ENCODE measurements around the gene BCAN. TPM values are rescaled to one million over a fixed set of nuclear protein-coding genes. Genes with fewer than 3 reads are reported as not detected.

BCAN gene
- total RNA-seq, 2 experiments from 2014 or later, result not detected

DNA sequence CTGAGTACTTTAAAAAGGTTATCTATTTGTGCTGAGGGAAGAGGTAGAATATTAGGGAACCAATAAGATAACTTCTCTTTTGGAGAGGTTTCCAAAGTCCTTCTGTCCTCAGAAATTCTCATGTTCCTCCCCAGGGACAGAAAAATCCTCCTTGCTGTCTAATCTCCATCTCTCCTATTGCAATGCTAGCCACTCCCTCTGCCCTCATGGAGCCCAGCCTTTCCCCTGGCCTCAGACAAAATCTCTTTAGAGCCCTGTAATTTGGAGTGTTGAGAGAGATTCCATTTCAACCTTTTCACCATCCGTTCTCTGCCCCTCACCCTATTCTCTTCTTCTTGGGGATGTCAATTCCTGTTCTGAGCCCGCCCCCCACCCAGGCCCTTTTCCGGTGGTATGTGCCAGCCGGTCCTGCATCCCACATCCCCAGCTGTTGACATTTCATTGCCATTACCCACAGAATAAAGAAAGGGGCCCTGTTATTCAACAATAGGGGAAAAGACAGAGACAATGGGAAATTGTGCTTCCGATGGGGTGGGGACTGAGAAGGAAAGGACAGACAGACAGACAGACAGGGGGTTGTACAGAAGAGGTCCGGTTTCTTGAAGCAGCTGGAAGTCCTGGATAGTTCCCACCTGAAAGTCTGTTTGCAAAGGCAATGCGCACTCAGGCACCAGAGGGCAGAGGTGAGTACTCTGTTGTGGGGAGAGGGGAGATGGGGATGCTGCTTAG is 22.9 kb upstream of the BCAN start, which contains the start of gene HAPLN2:
HAPLN2 (plus strand) TSS at position 563 of the 729 bp plus-strand sequence. CDS start 4,076 bp downstream, outside the sequence.
- Histone ChIP-seq H3K4me1 (ENCODE audit: insufficient read depth, low read length) (peaks cover 5% of the 10 kb centered on the region), H3K4me3 (ENCODE audit: low read length) (no peak within 1 kb of the TSS), H3K36me3 (ENCODE audit: insufficient read depth, low read length) (no peaks in the 10 kb centered on the region), H3K9me3 (ENCODE audit: control insufficient read depth in 1 of 2, insufficient read depth in 1 of 2, low read length in 2 of 2) (no peaks in the 10 kb centered on the region), H3K27me3 (ENCODE audit: control insufficient read depth in 1 of 2, insufficient read depth in 2 of 2, low read length in 2 of 2) (peaks cover 36% of the 10 kb centered on the region in 2 experiments), H3K27ac (ENCODE audit: low read depth in 1 of 2, low read length in 2 of 2) (no peak within 1 kb of the TSS)
- no peaks in the 10 kb centered on the region for H3K4me1 Mint-ChIP-seq (ENCODE audit: low read depth)
- TF ChIP-seq, protein P1, sequence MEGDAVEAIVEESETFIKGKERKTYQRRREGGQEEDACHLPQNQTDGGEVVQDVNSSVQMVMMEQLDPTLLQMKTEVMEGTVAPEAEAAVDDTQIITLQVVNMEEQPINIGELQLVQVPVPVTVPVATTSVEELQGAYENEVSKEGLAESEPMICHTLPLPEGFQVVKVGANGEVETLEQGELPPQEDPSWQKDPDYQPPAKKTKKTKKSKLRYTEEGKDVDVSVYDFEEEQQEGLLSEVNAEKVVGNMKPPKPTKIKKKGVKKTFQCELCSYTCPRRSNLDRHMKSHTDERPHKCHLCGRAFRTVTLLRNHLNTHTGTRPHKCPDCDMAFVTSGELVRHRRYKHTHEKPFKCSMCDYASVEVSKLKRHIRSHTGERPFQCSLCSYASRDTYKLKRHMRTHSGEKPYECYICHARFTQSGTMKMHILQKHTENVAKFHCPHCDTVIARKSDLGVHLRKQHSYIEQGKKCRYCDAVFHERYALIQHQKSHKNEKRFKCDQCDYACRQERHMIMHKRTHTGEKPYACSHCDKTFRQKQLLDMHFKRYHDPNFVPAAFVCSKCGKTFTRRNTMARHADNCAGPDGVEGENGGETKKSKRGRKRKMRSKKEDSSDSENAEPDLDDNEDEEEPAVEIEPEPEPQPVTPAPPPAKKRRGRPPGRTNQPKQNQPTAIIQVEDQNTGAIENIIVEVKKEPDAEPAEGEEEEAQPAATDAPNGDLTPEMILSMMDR (IDR thresholded peaks at IDR 0.05), result peak; percentile 34
- no peak within 1 kb of the TSS for H3K27ac Mint-ChIP-seq
- ATAC-seq (ENCODE audit: poor library complexity) (peak; percentile 48), DNase-seq (peak in 5 of 14 experiments; percentile 11 to 49 (median 39))
- H3K4me3 Mint-ChIP-seq, result no peak within 1 kb of the TSS
- ChIA-PET POLR2A (no interaction called here), CTCF (interaction anchor here (1.1 to 2.3 kb wide), 4 partner anchors 10 to 233 kb away, joined by 3 to 13 read pairs (median 5); no protein-coding TSS in a partner anchor)
- H3K27me3 Mint-ChIP-seq, result peaks cover 74% of the 10 kb centered on the region
- H3K36me3 Mint-ChIP-seq (ENCODE audit: low read depth), result no peaks in the 10 kb centered on the region
- intact Hi-C loops (cut with DNase I, micrococcal nuclease), result no loop called here
- no peaks in the 10 kb centered on the region for H3K9me3 Mint-ChIP-seq

DNA sequence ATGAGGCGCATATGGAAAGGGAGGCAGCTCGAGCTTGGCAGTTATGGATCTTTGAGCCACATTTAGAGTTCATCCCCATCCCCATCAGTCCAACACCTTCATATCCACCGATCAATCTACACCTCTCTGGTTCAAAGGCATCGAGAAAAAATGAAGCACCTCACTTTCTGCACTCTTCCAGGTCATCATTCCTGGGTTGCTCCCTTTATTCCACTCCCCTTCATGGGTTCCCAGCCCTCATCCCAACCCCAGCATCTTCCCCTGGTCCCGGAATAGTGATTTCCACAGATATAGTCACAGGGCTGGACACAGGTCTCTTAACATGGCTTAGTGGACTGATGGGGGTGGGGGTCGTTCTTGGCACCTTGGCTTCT is 22.3 kb upstream of the BCAN start:
- TF ChIP-seq, protein P1 (IDR thresholded peaks at IDR 0.05), result no peak
- H3K4me1 ChIP-seq (ENCODE audit: insufficient read depth, low read length), result peaks cover 10% of the 10 kb centered on the region
- POLR2A ChIA-PET, result no interaction called here

DNA sequence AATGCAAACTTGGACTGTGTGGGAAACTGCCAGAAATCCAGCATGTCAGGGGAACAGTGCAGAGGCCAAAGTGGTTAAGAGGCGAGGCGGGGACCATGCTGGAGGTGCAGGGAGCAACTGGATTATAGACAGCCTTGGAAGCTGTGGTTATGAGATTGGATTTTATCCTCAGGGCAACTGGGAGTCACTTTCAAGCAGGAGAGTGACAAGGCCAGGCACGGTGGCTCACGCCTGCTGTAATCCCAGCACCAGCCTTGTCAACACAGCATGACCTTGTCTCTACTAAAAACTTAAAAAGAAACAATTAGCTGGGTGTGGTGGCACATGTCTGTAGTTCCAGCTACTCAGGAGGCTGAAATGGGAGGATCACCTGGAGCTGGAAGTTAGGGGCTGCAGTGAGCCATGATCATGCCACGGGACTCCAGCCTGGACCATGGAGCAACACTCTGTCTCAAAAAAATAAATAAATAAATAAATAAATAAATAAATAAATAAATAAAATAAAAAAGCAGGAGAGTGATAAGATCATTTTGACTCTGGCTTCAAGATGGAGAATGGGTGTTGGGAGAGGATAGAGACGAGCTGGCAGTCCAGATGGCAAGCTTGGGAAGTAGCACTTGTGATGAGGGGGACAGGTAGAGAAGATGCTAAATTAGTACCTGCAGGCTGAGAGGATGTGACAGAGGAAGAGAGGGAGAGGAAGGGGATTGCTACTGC is 19.2 kb upstream of the BCAN start:
- H3K9me3 ChIP-seq (ENCODE audit: control insufficient read depth in 1 of 2, insufficient read depth in 1 of 2, low read length in 2 of 2), result no peaks in the 10 kb centered on the region
- peaks cover 72% of the 10 kb centered on the region for H3K27me3 Mint-ChIP-seq
- ATAC-seq (ENCODE audit: poor library complexity) (no peak), DNase-seq (no peak)
- H3K4me1 ChIP-seq (ENCODE audit: insufficient read depth, low read length), result peaks cover 25% of the 10 kb centered on the region
- H3K36me3 ChIP-seq (ENCODE audit: insufficient read depth, low read length), result no peaks in the 10 kb centered on the region
- TF ChIP-seq, protein P1 (IDR thresholded peaks at IDR 0.05), result no peak
- H3K27ac ChIP-seq (ENCODE audit: low read depth in 1 of 2, low read length in 2 of 2), result no peak overlapping the region
- peaks cover 58 to 63% of the 10 kb centered on the region in 2 experiments for H3K27me3 ChIP-seq (ENCODE audit: control insufficient read depth in 1 of 2, insufficient read depth in 2 of 2, low read length in 2 of 2)
- H3K4me3 ChIP-seq (ENCODE audit: low read length), result no peak overlapping the region
- ChIA-PET POLR2A (no interaction called here), CTCF (no interaction called here)
- no peak overlapping the region for H3K27ac Mint-ChIP-seq
- no peaks in the 10 kb centered on the region for H3K9me3 Mint-ChIP-seq
- intact Hi-C loops (cut with DNase I, micrococcal nuclease), result no loop called here
- H3K4me1 Mint-ChIP-seq (ENCODE audit: low read depth), result peaks cover 6% of the 10 kb centered on the region
- no peaks in the 10 kb centered on the region for H3K36me3 Mint-ChIP-seq (ENCODE audit: low read depth)
- H3K4me3 Mint-ChIP-seq, result no peak overlapping the region

More for the DNA sequence above, 22.3 kb upstream of the BCAN start:
- no peaks in the 10 kb centered on the region for H3K9me3 ChIP-seq (ENCODE audit: control insufficient read depth in 1 of 2, insufficient read depth in 1 of 2, low read length in 2 of 2)
- peaks cover 40 to 42% of the 10 kb centered on the region in 2 experiments for H3K27me3 ChIP-seq (ENCODE audit: control insufficient read depth in 1 of 2, insufficient read depth in 2 of 2, low read length in 2 of 2)
- Mint-ChIP-seq H3K27me3 (peaks cover 74% of the 10 kb centered on the region), H3K36me3 (ENCODE audit: low read depth) (no peaks in the 10 kb centered on the region), H3K4me1 (ENCODE audit: low read depth) (no peaks in the 10 kb centered on the region), H3K4me3 (no peak overlapping the region), H3K9me3 (no peaks in the 10 kb centered on the region), H3K27ac (no peak overlapping the region)
- ATAC-seq (ENCODE audit: poor library complexity) (no peak), DNase-seq (no peak)
- H3K27ac ChIP-seq (ENCODE audit: low read depth in 1 of 2, low read length in 2 of 2), result no peak overlapping the region
- no peak overlapping the region for H3K4me3 ChIP-seq (ENCODE audit: low read length)
- no peaks in the 10 kb centered on the region for H3K36me3 ChIP-seq (ENCODE audit: insufficient read depth, low read length)
- intact Hi-C loops (cut with DNase I, micrococcal nuclease), result no loop called here
- CTCF ChIA-PET, result interaction anchor here (1.1 to 1.9 kb wide), 5 partner anchors 10 to 107 kb away, joined by 3 to 6 read pairs (median 4); no protein-coding TSS in a partner anchor
